DOHH2 (cell line): Measurements from ENCODE around the gene HNRNPM.

Experiments
- CTCF ChIP-seq: fragments of 200-600 bp; sonication (generic); IDR thresholded peaks from one replicate; pipeline ENCODE4 v1.5.1; 2014; ENCODE audit warnings: antibody characterized with exemption, mild to moderate bottlenecking, low read depth, low read length; ENCODE audit not compliant: poor library complexity, severe bottlenecking
- EZH2phosphoT487 ChIP-seq: fragments of 200-600 bp; sonication (generic); IDR thresholded peaks from 2 replicates; pipeline ENCODE4 v1.6.1; 2017; ENCODE audit warnings: borderline replicate concordance, mild to moderate bottlenecking, antibody characterized with exemption, low read length, moderate library complexity, mixed read lengths

GRCh38 chr19:8510589-8511115 is 65.9 kb downstream of the HNRNPM start:
- TF ChIP-seq CTCF (no peak), EZH2phosphoT487 (no peak)
